LNCAP (cell line): ENCODE measurements around the gene CEBPA.

ENCODE experiments used
- CTCF ChIP-seq: fragments of 450-650 bp; IDR thresholded peaks from 2 replicates; pipeline ENCODE4 v1.5.1; 2017; ENCODE audit warnings: mild to moderate bottlenecking

CEBPA gene

GRCh38 chr19:33274663-33275558, 27.4 kb downstream of the CEBPA start:
- TF ChIP-seq CTCF = no peak

GRCh38 chr19:33273881-33274662, 28.3 kb downstream of the CEBPA start:
- no peak for TF ChIP-seq CTCF

- no peak for TF ChIP-seq CTCF
Observed at GRCh38 chr19:33273065-33273736, 29.1 kb downstream of the CEBPA start.

- no peak for TF ChIP-seq CTCF
Observed at GRCh38 chr19:33271246-33272021, 30.9 kb downstream of the CEBPA start.

- no peak for TF ChIP-seq CTCF
Observed at GRCh38 chr19:33270769-33271168, 31.6 kb downstream of the CEBPA start.

GRCh38 chr19:33269016-33269415, 33.3 kb downstream of the CEBPA start:
- TF ChIP-seq CTCF = no peak
